ENCODE data around the gene MOXD1. TPM values are rescaled to one million over a fixed set of nuclear protein-coding genes. Genes with fewer than 3 reads are reported as not detected.

MOXD1 gene
- polyA plus RNA-seq, 1 donor from 2014 or later: 14.7 TPM

DNA sequence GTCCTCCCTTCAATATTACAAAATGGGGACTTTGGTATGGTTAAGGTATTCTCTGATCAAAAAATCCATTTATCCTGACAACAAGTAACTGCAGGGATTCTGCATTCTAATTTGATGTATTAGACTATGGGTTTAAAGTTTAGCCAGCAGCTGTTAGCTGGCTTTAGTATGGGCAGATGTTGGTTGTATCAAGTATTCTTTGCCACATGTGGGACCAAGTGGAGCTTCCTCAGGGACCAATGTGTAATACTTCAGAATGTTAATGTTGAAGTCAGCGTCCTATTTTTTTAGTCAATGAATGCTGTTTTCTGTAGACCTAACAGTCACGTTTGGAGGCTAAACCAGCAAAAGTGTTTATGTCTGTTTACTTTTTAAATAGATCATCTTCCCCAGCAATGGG, 41.4 kb downstream of the MOXD1 start:
- Histone ChIP-seq H3K36me3 (ENCODE audit: insufficient read depth, low read length) (no peaks in the 10 kb centered on the region), H4K20me1 (ENCODE audit: insufficient read depth) (no peaks in the 10 kb centered on the region), H3F3A (ENCODE audit: insufficient read depth, low read length, poor library complexity, severe bottlenecking) (no peaks in the 10 kb centered on the region), H3K4me2 (ENCODE audit: low read length) (no peak overlapping the region), H3K79me2 (replicated peaks; ENCODE audit: insufficient read depth, low read length) (no peaks in the 10 kb centered on the region), H3K27ac (ENCODE audit: low read length) (no peak overlapping the region), H3K9me2 (ENCODE audit: insufficient read depth, low read length) (no peaks in the 10 kb centered on the region), H3K27me3 (ENCODE audit: insufficient read depth, low read depth, low read length) (no peaks in the 10 kb centered on the region), H2AFZ (ENCODE audit: low read depth, low read length) (no peak overlapping the region), H3K9ac (ENCODE audit: low read length) (no peak overlapping the region), H3K9me3 (ENCODE audit: low read length) (no peaks in the 10 kb centered on the region), H3K4me3 (ENCODE audit: low read length) (no peak overlapping the region)
- no peak for TF ChIP-seq TAF1 (IDR thresholded peaks at IDR 0.05; ENCODE audit: low read depth)
- no peak for TF ChIP-seq EP300 (conservative IDR thresholded peaks at IDR 0.05; ENCODE audit: poor library complexity, severe bottlenecking)
- no peak for TF ChIP-seq SMC3 (conservative IDR thresholded peaks at IDR 0.05; ENCODE audit: poor library complexity)
- TF ChIP-seq, protein P1, sequence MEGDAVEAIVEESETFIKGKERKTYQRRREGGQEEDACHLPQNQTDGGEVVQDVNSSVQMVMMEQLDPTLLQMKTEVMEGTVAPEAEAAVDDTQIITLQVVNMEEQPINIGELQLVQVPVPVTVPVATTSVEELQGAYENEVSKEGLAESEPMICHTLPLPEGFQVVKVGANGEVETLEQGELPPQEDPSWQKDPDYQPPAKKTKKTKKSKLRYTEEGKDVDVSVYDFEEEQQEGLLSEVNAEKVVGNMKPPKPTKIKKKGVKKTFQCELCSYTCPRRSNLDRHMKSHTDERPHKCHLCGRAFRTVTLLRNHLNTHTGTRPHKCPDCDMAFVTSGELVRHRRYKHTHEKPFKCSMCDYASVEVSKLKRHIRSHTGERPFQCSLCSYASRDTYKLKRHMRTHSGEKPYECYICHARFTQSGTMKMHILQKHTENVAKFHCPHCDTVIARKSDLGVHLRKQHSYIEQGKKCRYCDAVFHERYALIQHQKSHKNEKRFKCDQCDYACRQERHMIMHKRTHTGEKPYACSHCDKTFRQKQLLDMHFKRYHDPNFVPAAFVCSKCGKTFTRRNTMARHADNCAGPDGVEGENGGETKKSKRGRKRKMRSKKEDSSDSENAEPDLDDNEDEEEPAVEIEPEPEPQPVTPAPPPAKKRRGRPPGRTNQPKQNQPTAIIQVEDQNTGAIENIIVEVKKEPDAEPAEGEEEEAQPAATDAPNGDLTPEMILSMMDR (IDR thresholded peaks at IDR 0.05; ENCODE audit: poor library complexity, severe bottlenecking): no peak
- no peak for TF ChIP-seq POLR2AphosphoS5 (IDR thresholded peaks at IDR 0.05)
- TF ChIP-seq MXI1 (conservative IDR thresholded peaks at IDR 0.05; ENCODE audit: poor library complexity, severe bottlenecking): no peak
- TF ChIP-seq, protein P2, sequence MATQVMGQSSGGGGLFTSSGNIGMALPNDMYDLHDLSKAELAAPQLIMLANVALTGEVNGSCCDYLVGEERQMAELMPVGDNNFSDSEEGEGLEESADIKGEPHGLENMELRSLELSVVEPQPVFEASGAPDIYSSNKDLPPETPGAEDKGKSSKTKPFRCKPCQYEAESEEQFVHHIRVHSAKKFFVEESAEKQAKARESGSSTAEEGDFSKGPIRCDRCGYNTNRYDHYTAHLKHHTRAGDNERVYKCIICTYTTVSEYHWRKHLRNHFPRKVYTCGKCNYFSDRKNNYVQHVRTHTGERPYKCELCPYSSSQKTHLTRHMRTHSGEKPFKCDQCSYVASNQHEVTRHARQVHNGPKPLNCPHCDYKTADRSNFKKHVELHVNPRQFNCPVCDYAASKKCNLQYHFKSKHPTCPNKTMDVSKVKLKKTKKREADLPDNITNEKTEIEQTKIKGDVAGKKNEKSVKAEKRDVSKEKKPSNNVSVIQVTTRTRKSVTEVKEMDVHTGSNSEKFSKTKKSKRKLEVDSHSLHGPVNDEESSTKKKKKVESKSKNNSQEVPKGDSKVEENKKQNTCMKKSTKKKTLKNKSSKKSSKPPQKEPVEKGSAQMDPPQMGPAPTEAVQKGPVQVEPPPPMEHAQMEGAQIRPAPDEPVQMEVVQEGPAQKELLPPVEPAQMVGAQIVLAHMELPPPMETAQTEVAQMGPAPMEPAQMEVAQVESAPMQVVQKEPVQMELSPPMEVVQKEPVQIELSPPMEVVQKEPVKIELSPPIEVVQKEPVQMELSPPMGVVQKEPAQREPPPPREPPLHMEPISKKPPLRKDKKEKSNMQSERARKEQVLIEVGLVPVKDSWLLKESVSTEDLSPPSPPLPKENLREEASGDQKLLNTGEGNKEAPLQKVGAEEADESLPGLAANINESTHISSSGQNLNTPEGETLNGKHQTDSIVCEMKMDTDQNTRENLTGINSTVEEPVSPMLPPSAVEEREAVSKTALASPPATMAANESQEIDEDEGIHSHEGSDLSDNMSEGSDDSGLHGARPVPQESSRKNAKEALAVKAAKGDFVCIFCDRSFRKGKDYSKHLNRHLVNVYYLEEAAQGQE (IDR thresholded peaks at IDR 0.05; ENCODE audit: borderline replicate concordance): no peak

DNA sequence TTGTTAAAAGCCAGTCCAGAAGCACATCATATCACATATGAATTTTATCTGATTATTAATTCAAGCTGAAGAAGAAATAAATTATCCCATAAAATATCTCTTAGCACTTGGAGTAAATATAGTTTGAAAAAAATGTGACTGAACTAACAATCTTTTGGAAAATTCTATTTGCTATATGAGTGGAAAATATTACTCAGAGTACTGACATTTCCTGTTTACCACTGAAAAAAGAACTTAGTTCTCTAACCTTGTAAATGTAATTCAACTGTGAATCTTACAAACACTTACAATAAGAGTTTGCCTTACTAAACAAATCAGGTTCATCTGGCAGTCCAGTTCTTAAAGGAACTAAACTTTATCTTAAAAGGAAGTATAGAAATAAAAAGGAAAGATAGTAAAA, 44.2 kb downstream of the MOXD1 start:
- TF ChIP-seq EZH2 (IDR thresholded peaks at IDR 0.05; ENCODE audit: borderline replicate concordance, insufficient read depth, low read length, poor library complexity, severe bottlenecking) (no peak), RAD21 (conservative IDR thresholded peaks at IDR 0.05) (no peak), TAF1 (IDR thresholded peaks at IDR 0.05; ENCODE audit: low read depth) (no peak)
- Histone ChIP-seq H3K27ac (ENCODE audit: low read length) (no peak overlapping the region), H3K36me3 (ENCODE audit: insufficient read depth, low read length) (no peaks in the 10 kb centered on the region), H3F3A (ENCODE audit: insufficient read depth, low read length, poor library complexity, severe bottlenecking) (no peaks in the 10 kb centered on the region), H3K27me3 (ENCODE audit: insufficient read depth, low read depth, low read length) (no peaks in the 10 kb centered on the region), H3K9me2 (ENCODE audit: insufficient read depth, low read length) (no peaks in the 10 kb centered on the region), H4K20me1 (ENCODE audit: insufficient read depth) (no peaks in the 10 kb centered on the region), H3K9ac (ENCODE audit: low read length) (no peak overlapping the region), H3K4me2 (ENCODE audit: low read length) (no peak overlapping the region), H3K4me3 (ENCODE audit: low read length) (no peak overlapping the region), H3K9me3 (ENCODE audit: low read length) (no peaks in the 10 kb centered on the region), H2AFZ (ENCODE audit: low read depth, low read length) (no peak overlapping the region), H3K79me2 (replicated peaks; ENCODE audit: insufficient read depth, low read length) (no peaks in the 10 kb centered on the region)
